Upper lobe of right lung (tissue), 1 donor: ENCODE measurements around the gene TMEM163. TPM values are rescaled to one million over a fixed set of nuclear protein-coding genes. Genes with fewer than 3 reads are reported as not detected.

ENCODE experiments used
- ATAC-seq: fragments of 200-7000 bp; cut with Tn5 transposase; one replicate; pipeline ENCODE4 v1.9.1; 2020; ENCODE audit warnings: mild to moderate bottlenecking, moderate library complexity
- DNase-seq: peaks from one replicate; pipeline ENCODE4 v3.0.0-alpha.2; 2020
- H3K27ac ChIP-seq: fragments of 200-600 bp; one replicate; pipeline ENCODE4 v1.8.0; 2022
- H3K27me3 ChIP-seq: fragments of 200-600 bp; one replicate; pipeline ENCODE4 v1.8.0; 2022; ENCODE audit warnings: mild to moderate bottlenecking
- H3K36me3 ChIP-seq: fragments of 200-600 bp; one replicate; pipeline ENCODE4 v1.8.0; 2022
- H3K4me1 ChIP-seq: fragments of 200-600 bp; one replicate; pipeline ENCODE4 v1.8.0; 2022
- H3K4me3 ChIP-seq: fragments of 200-600 bp; one replicate; pipeline ENCODE4 v1.8.0; 2022; ENCODE audit warnings: mild to moderate bottlenecking
- H3K9me3 ChIP-seq: fragments of 200-600 bp; one replicate; pipeline ENCODE4 v1.8.0; 2022
- CTCF ChIP-seq: fragments of 200-600 bp; IDR thresholded peaks from one replicate; pipeline ENCODE4 v1.8.0; 2022; ENCODE audit warnings: antibody characterized with exemption
- intact Hi-C: fragments of 100-400 bp; cut with DNase I; formaldehyde crosslinking; loops from one replicate; pipeline ENCODE4 v1.11.0; 2022
- total RNA-seq: library from RNA; stranded (reverse); fragmentation: NEBNext Ultra II Directional; extraction: Animal tissue kit (Norgen Biotek cat#: 25700); gene quantifications from one replicate; pipeline ENCODE4 v1.2.1, GENCODE V29; 2021
- donor health status: DM: no; HTN: yes; CAD: no; lungs with severe emphysema.

Gene TMEM163
- total RNA-seq, 1 donor from 2014 or later = 34.6 TPM

DNA sequence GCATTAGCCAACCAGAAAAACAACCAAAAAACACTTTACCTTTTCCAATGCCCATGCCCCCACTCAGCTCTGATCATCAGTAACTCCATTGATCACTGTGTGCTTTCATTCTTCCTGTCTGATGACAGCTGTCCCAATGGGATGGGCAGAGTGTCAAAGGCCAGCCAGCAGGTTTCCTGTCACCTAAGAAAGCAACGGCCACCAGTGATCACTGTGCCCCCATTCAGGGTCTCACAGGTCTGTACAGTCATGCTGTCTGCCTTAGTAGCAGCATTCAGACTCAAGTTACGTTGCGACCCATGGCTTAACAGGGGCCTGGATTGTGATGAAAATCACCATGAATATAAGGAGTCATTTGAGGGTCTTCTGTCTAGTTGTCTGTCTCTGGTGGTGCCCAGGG is 280.4 kb downstream of the TMEM163 start:
- no peaks in the 10 kb centered on the region for H3K4me1 ChIP-seq
- H3K27ac ChIP-seq = no peak overlapping the region
- ATAC-seq (no peak), DNase-seq (no peak)
- no peaks in the 10 kb centered on the region for H3K27me3 ChIP-seq
- no peak overlapping the region for H3K4me3 ChIP-seq
- peaks cover 21% of the 10 kb centered on the region for H3K36me3 ChIP-seq
- intact Hi-C loops = no loop called here
- H3K9me3 ChIP-seq = no peaks in the 10 kb centered on the region
- TF ChIP-seq CTCF = no peak

- DNase-seq (no peak), ATAC-seq (peak; percentile 11)
- Histone ChIP-seq H3K4me1 (no peaks in the 10 kb centered on the region), H3K36me3 (peaks cover 8% of the 10 kb centered on the region), H3K9me3 (no peaks in the 10 kb centered on the region), H3K27ac (no peak overlapping the region), H3K4me3 (no peak overlapping the region), H3K27me3 (no peaks in the 10 kb centered on the region)
- intact Hi-C loops = no loop called here
- no peak for TF ChIP-seq CTCF
Observed at GRCh38 chr2:134436706-134437105, 282.1 kb downstream of the TMEM163 start.

GRCh38 chr2:134435936-134436335 is 282.9 kb downstream of the TMEM163 start:
- no peaks in the 10 kb centered on the region for H3K4me1 ChIP-seq
- no peak for DNase-seq
- TF ChIP-seq CTCF = no peak
- ATAC-seq = no peak
- no peaks in the 10 kb centered on the region for H3K27me3 ChIP-seq
- H3K27ac ChIP-seq = no peak overlapping the region
- peaks cover 8% of the 10 kb centered on the region for H3K36me3 ChIP-seq
- H3K9me3 ChIP-seq = no peaks in the 10 kb centered on the region
- intact Hi-C loops = no loop called here
- no peak overlapping the region for H3K4me3 ChIP-seq

- intact Hi-C loops = no loop called here
- TF ChIP-seq CTCF = no peak
- DNase-seq = no peak
- Histone ChIP-seq H3K27ac (no peak overlapping the region), H3K4me3 (no peak overlapping the region), H3K4me1 (no peaks in the 10 kb centered on the region), H3K9me3 (no peaks in the 10 kb centered on the region), H3K27me3 (no peaks in the 10 kb centered on the region), H3K36me3 (peaks cover 8% of the 10 kb centered on the region)
- ATAC-seq = peak; percentile 57
Observed at GRCh38 chr2:134435505-134435904, 283.3 kb downstream of the TMEM163 start.

DNA sequence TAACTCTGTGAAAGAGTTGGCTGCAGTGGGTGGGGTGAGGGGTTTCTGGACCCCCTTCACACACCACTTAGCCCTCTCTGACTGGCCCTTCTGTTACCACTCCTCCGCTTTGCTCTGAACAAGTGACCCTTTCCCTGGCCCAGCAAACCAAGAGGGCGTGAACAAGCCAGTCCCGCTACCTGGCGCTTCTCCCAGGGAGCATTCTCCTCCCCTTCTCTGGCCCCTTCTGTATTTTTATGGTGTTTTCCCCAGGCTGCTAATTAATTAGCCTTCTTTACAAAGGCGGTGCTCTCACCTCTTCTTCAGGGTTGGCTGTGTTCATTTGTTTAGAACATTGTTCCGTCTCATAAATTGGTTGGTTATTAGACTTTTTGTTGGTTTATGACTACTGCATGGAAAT is 284.8 kb downstream of the TMEM163 start:
- ATAC-seq (no peak), DNase-seq (no peak)
- H3K4me1 ChIP-seq = no peaks in the 10 kb centered on the region
- no peak overlapping the region for H3K27ac ChIP-seq
- H3K27me3 ChIP-seq = no peaks in the 10 kb centered on the region
- no peak for TF ChIP-seq CTCF
- peaks cover 8% of the 10 kb centered on the region for H3K36me3 ChIP-seq
- intact Hi-C loops = no loop called here
- H3K9me3 ChIP-seq = no peaks in the 10 kb centered on the region
- no peak overlapping the region for H3K4me3 ChIP-seq

GRCh38 chr2:134433469-134433868 is 285.3 kb downstream of the TMEM163 start:
- H3K36me3 ChIP-seq = peaks cover 8% of the 10 kb centered on the region
- DNase-seq (no peak), ATAC-seq (no peak)
- no peak for TF ChIP-seq CTCF
- H3K27me3 ChIP-seq = no peaks in the 10 kb centered on the region
- intact Hi-C loops = no loop called here
- H3K9me3 ChIP-seq = no peaks in the 10 kb centered on the region
- H3K27ac ChIP-seq = no peak overlapping the region
- H3K4me3 ChIP-seq = no peak overlapping the region
- no peaks in the 10 kb centered on the region for H3K4me1 ChIP-seq
